WTC11 (cell line): Measurements from ENCODE around the gene PPP2R5E. TPM values are rescaled to one million over a fixed set of nuclear protein-coding genes. Genes with fewer than 3 reads are reported as not detected.

Experiments used
- ATAC-seq: fragments of 200-7000 bp; cut with Tn5 transposase; 2 replicates; pipeline ENCODE4 v1.10.0; 2021; ENCODE audit warnings: mild to moderate bottlenecking, moderate library complexity
- CTCF ChIA-PET: fragments of 300-600 bp; sonication (Branson Sonifier 250); formaldehyde crosslinking; loops from one replicate; lab custom pipeline; 2021; ENCODE audit warnings: antibody characterized with exemption; lab: Charles Lee
- POLR2A ChIA-PET: fragments of 350-600 bp; sonication (Branson Sonifier 250); formaldehyde crosslinking; loops from one replicate; lab custom pipeline; 2021; ENCODE audit warnings: antibody characterized with exemption; lab: Charles Lee
- DNase-seq: peaks from one replicate; pipeline ENCODE4 v3.0.0; 2021; ENCODE audit warnings: low spot score
- H3K27ac Mint-ChIP-seq: 2 replicates; pipeline ENCODE4 v1.8.0; 2021; ENCODE audit warnings: mixed read lengths
- H3K27me3 Mint-ChIP-seq: 2 replicates; pipeline ENCODE4 v1.8.0; 2021; ENCODE audit warnings: low read depth, mild to moderate bottlenecking, moderate library complexity, mixed read lengths
- H3K36me3 Mint-ChIP-seq: 2 replicates; pipeline ENCODE4 v1.8.0; 2021; ENCODE audit warnings: mixed read lengths
- H3K4me1 Mint-ChIP-seq: 2 replicates; pipeline ENCODE4 v1.8.0; 2022; ENCODE audit warnings: mixed read lengths
- H3K4me3 Mint-ChIP-seq: 2 replicates; pipeline ENCODE4 v1.8.0; 2021; ENCODE audit warnings: mild to moderate bottlenecking, moderate library complexity, mixed read lengths
- H3K9me3 Mint-ChIP-seq: 2 replicates; pipeline ENCODE4 v1.8.0; 2021; ENCODE audit warnings: mixed read lengths
- ARID4B ChIP-seq: sonication (generic); formaldehyde crosslinking; IDR thresholded peaks from 2 replicates; pipeline ENCODE4 v1.8.0; 2023; ENCODE audit warnings: missing genetic modification reagents, mild to moderate bottlenecking, borderline replicate concordance
- CDX4 ChIP-seq: fragments of 250-450 bp; sonication (Bioruptor Pico); IDR thresholded peaks from 2 replicates; pipeline ENCODE4 v1.9.0; 2021; ENCODE audit warnings: moderate library complexity, mild to moderate bottlenecking, inconsistent platforms, borderline replicate concordance
- MXD4 ChIP-seq: fragments of 250-450 bp; sonication (Bioruptor Pico); IDR thresholded peaks from 2 replicates; pipeline ENCODE4 v1.8.0; 2021; ENCODE audit warnings: mild to moderate bottlenecking, moderate library complexity, borderline replicate concordance
- NFATC4 ChIP-seq: fragments of 250-450 bp; sonication (Bioruptor Pico); IDR thresholded peaks from 2 replicates; pipeline ENCODE4 v1.9.0; 2021; ENCODE audit warnings: mild to moderate bottlenecking
- NFYB ChIP-seq: sonication (generic); formaldehyde crosslinking; conservative IDR thresholded peaks from 2 replicates; pipeline ENCODE4 v1.8.0; 2022; ENCODE audit warnings: low read depth, missing genetic modification reagents
- RORB ChIP-seq: fragments of 250-450 bp; sonication (Bioruptor Pico); IDR thresholded peaks from 2 replicates; pipeline ENCODE4 v1.9.0; 2021; ENCODE audit warnings: mild to moderate bottlenecking
- STAT6 ChIP-seq: sonication (generic); formaldehyde crosslinking; conservative IDR thresholded peaks from 2 replicates; pipeline ENCODE4 v1.8.1; 2023; ENCODE audit warnings: mild to moderate bottlenecking, low read depth, missing genetic modification reagents, moderate library complexity
- ZNF219 ChIP-seq: sonication (generic); formaldehyde crosslinking; IDR thresholded peaks from 2 replicates; pipeline ENCODE4 v1.8.0; 2023; ENCODE audit warnings: missing genetic modification reagents, mild to moderate bottlenecking, borderline replicate concordance
- ZNF396 ChIP-seq: fragments of 250-450 bp; sonication (Bioruptor Pico); IDR thresholded peaks from 2 replicates; pipeline ENCODE4 v1.8.0; 2021; ENCODE audit warnings: mild to moderate bottlenecking, moderate library complexity, borderline replicate concordance
- ZNF425 ChIP-seq: fragments of 250-450 bp; sonication (Bioruptor Pico); conservative IDR thresholded peaks from 2 replicates; pipeline ENCODE4 v1.9.0; 2021; ENCODE audit warnings: mild to moderate bottlenecking
- ZNF532 ChIP-seq: fragments of 250-450 bp; sonication (Bioruptor Pico); IDR thresholded peaks from 2 replicates; pipeline ENCODE4 v1.9.0; 2021; ENCODE audit warnings: mild to moderate bottlenecking, borderline replicate concordance
- ZSCAN18 ChIP-seq: fragments of 250-450 bp; sonication (Bioruptor Pico); IDR thresholded peaks from 2 replicates; pipeline ENCODE4 v2.1.2; 2022; ENCODE audit warnings: mild to moderate bottlenecking, moderate library complexity
- total RNA-seq: library from RNA; stranded (reverse); gene quantifications from 3 replicates; pipeline ENCODE4 v1.2.3, GENCODE V29; 2021

The PPP2R5E gene
- total RNA-seq, 1 experiment from 2014 or later = 59.0 TPM

GRCh38 chr14:63421226-63421625, 122.0 kb downstream of the PPP2R5E start (continued):
- no peak for TF ChIP-seq ARID4B (CRISPR knock-in tag)
- TF ChIP-seq NFATC4 = no peak
- no peak for TF ChIP-seq ZNF219 (CRISPR knock-in tag)
- no peak for TF ChIP-seq ZNF396 (CRISPR knock-in tag)

- CTCF ChIA-PET = no interaction called here
- POLR2A ChIA-PET = interaction anchor here (0.5 kb wide), 1 partner anchor 114 kb away, joined by 3 read pairs; no protein-coding TSS in a partner anchor
- no peak for TF ChIP-seq MXD4
- TF ChIP-seq CDX4 (CRISPR knock-in tag) = no peak
- no peak for TF ChIP-seq RORB
- no peak for TF ChIP-seq ZNF532 (CRISPR knock-in tag)
- no peak for TF ChIP-seq ZNF425 (CRISPR knock-in tag)
- no peak for TF ChIP-seq ZSCAN18 (CRISPR knock-in tag)
- no peak for TF ChIP-seq NFYB (CRISPR knock-in tag)
- TF ChIP-seq STAT6 (CRISPR knock-in tag) = no peak
- ATAC-seq (no peak), DNase-seq (no peak)
- no peaks in the 10 kb centered on the region for H3K27me3 Mint-ChIP-seq
- H3K36me3 Mint-ChIP-seq = peaks cover 9% of the 10 kb centered on the region
- H3K4me3 Mint-ChIP-seq = no peak overlapping the region
- H3K4me1 Mint-ChIP-seq = no peaks in the 10 kb centered on the region; the same call in 1 of the 2 replicates
- H3K9me3 Mint-ChIP-seq = no peaks in the 10 kb centered on the region
- H3K27ac Mint-ChIP-seq = no peak overlapping the region
Measured at GRCh38 chr14:63418020-63418419, 125.2 kb downstream of the PPP2R5E start.
